GM18498 (cell line): ENCODE measurements around the gene SPEM2.

Experiments
- ATAC-seq: cut with Tn5 transposase; IDR thresholded peaks from one replicate; pipeline ENCODE4 v1.9.1; 2021; ENCODE audit warnings: mild to moderate bottlenecking, moderate library complexity; ENCODE audit not compliant: unreplicated experiment

SPEM2 gene

DNA sequence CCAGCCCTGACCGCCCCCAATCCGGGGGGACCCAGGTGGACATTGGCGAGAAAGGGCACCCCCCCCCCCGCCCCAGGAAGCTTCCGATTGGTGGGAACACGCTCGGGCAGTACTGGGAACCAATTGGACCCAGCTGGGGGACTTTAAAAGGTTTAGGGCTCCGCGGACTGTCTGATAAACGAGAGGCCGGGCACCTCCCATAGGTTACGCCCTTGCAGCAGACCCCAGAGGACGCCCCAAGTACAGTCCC is 21.8 kb upstream of the SPEM2 start:
- ATAC-seq: no peak

DNA sequence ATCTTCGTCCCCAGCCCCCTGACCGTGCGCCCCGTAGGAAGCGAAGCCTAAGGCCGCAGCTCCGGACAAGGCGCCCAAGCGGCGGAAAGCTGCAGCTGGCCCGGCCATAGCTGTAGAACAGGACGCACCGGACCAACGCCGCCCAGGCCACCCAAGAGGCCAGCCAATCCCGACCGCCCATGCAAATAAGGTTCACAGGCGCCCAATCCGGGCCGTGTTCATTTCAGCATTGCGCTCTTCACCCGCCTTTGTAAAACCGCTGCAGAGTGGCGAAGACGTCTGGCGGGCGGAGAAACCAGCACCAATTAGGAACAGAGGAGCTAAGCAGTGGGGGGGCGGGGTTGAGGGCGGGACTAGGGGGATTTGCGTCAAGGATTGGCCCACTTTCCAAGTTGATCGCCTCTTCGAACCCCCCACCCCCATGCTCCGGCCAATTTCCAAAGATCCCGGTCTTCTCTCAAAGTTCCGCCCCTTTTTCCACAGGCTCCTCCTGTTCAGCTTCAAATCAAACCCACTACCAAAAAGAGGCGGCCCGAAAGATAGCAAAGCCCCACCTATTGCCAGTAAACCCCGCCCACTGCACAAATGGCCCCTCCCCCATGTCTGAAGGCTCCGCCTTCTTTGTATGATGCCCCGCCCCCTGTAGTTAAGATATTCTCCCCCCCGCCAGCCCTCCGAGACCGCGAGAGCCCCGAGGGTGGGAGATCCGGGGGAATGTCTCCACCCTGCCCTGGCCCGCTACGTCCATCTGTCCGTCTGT is 21.3 kb upstream of the SPEM2 start, which contains the start of gene TMEM256:
Gene TMEM256 (minus strand): TSS at position 121 of the 760 bp plus-strand sequence. CDS start 13 bp downstream, at position 108.
- ATAC-seq: peak; percentile 95

GRCh38 chr17:7404737-7405349 is 20.6 kb upstream of the SPEM2 start:
- peak; percentile 3 for ATAC-seq

GRCh38 chr17:7405350-7406234 is 19.8 kb upstream of the SPEM2 start:
- no peak for ATAC-seq

GRCh38 chr17:7406235-7406825 is 19.1 kb upstream of the SPEM2 start:
- no peak for ATAC-seq

- ATAC-seq: no peak
Measured at GRCh38 chr17:7407082-7407481, 18.3 kb upstream of the SPEM2 start.

GRCh38 chr17:7407485-7408251 is 17.7 kb upstream of the SPEM2 start, which contains the start of gene NLGN2:
NLGN2 (plus strand) TSS chr17:7407845; CDS start chr17:7408256, 411 bp downstream.
- no peak for ATAC-seq

- no peak for ATAC-seq
Measured at GRCh38 chr17:7408252-7408727, 17.1 kb upstream of the SPEM2 start.

DNA sequence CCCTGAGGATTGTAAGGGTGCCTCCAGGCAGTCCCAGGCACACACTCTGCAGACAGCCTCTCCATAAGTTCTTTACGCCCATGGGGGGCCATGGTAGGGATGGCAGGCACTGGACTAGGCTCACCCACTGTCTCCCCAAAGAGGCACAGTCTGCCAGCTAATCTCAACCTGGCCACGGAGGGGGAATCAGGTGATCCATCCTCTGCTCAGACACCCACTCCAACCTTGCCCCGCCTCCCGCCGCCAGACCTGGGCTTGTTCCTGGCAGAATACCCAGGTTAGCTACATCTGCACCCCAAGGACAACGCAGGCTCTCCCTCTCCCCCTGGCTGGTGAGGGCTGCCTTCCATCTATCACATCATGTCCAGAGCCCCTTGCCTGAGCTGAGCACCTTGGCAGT is 16.6 kb upstream of the SPEM2 start:
- no peak for ATAC-seq

DNA sequence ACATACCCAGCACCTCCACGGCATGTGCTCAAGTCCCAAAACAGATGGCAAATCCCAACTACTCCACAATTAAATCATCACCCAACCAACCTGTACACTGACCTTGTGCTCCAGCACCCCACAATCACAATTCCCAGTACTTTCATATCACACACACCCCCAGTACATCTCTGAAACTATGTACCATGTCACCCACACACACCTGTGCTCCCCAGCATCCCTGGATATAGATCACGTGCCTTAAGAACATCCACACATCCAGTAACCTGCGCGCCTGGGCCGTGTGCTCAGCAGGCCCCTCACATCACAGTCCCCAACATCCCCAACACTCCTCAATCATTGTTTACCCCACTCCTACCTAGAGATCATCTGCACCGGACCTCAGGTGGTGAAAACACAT is 15.7 kb upstream of the SPEM2 start:
- no peak for ATAC-seq

- no peak for ATAC-seq
Measured at GRCh38 chr17:7410634-7411426, 14.6 kb upstream of the SPEM2 start.

DNA sequence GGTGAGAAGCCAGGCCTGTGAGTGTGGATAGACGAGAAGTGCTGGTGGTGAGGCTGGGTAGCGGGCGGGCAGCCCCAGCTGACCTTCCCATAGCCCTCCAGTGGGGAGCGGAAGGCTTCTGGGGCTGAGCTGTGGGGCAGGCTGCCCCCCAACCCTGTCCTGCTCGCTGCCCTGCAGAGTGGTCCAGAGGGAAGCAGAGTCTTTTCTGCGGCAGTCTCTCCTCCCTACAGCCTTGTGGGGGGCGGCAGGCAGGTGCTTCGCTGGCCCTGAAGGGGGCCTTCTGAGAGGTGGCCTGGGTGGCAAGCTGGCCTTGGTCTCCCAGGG is 14.0 kb upstream of the SPEM2 start:
- ATAC-seq: no peak

- ATAC-seq: no peak
Measured at GRCh38 chr17:7413346-7413985, 11.9 kb upstream of the SPEM2 start.

DNA sequence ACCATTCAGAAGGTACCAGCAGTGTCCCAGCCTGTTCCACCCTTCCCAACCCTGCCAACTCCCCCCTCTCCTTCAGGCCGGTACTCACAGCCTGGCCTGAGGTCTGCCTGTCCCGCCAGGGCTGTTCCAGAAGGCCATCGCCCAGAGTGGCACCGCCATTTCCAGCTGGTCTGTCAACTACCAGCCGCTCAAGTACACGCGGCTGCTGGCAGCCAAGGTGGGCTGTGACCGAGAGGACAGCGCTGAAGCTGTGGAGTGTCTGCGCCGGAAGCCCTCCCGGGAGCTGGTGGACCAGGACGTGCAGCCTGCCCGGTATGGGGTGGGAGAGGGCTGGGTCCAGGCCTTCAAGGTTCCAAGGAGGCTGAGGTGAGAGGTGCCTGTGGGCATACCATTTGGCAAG is 10.6 kb upstream of the SPEM2 start:
- no peak for ATAC-seq

DNA sequence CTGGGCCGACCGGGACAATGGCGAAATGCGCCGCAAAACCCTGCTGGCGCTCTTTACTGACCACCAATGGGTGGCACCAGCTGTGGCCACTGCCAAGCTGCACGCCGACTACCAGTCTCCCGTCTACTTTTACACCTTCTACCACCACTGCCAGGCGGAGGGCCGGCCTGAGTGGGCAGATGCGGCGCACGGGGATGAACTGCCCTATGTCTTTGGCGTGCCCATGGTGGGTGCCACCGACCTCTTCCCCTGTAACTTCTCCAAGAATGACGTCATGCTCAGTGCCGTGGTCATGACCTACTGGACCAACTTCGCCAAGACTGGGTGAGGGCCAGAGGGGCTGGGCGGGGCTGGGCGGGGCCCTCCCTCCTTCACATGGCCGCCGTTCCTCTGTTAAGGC is 9.6 kb upstream of the SPEM2 start:
- ATAC-seq: no peak

GRCh38 chr17:7416323-7416722 is 9.1 kb upstream of the SPEM2 start:
- no peak for ATAC-seq

DNA sequence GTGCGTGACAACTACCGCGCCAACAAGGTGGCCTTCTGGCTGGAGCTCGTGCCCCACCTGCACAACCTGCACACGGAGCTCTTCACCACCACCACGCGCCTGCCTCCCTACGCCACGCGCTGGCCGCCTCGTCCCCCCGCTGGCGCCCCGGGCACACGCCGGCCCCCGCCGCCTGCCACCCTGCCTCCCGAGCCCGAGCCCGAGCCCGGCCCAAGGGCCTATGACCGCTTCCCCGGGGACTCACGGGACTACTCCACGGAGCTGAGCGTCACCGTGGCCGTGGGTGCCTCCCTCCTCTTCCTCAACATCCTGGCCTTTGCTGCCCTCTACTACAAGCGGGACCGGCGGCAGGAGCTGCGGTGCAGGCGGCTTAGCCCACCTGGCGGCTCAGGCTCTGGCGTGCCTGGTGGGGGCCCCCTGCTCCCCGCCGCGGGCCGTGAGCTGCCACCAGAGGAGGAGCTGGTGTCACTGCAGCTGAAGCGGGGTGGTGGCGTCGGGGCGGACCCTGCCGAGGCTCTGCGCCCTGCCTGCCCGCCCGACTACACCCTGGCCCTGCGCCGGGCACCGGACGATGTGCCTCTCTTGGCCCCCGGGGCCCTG is 8.3 kb upstream of the SPEM2 start:
- ATAC-seq: no peak

DNA sequence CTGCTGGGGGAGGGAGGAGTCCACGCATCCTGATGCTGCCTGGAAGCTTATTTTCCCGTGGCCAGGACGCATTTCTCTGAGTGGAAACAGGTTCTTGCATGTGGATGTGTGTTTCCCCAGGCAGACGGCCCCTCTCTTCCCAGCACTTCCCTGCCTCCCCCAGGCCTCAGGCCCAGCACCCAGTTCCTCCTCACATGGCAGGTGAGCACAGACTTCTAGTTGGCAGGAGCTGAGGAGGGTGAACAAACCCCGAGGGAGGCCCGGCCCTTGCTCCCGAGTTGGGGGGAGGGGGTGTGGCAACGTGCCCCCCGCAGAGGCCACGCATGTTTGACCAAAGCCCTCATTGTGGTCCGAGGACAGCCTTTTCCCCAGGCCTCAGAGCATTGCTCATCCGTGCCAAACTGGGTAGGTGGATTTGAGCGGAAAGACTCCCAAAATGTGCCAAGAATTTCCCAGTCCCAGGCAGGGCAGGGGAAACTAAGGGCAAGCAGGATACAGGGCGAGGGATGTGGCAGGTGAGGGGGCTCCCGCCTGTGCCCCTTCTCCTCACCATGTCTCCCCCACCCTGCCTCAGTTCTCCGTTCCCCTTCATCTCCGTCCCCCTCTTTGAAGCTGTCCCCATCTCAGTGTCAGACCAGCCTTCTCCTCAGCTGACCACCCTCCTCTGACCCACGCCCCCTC is 6.8 kb upstream of the SPEM2 start:
- no peak for ATAC-seq
